A673 (cell line): ENCODE data around the gene ADGRA1. TPM values are rescaled to one million over a fixed set of nuclear protein-coding genes. Genes with fewer than 3 reads are reported as not detected.

Experiments used
- BruUV-seq: library from RNA; stranded (reverse); fragments of 400-500 nt; replicated peaks from 2 replicates; lab custom pipeline; 2021; lab: Mats Ljungman, UMichigan
- CTCF ChIA-PET: fragments of 300-600 bp; sonication (Branson Sonifier 250); formaldehyde crosslinking; loops from one replicate; lab custom pipeline; 2022; ENCODE audit warnings: antibody characterized with exemption; lab: Charles Lee
- POLR2A ChIA-PET: fragments of 300-600 bp; sonication (Branson Sonifier 250); formaldehyde crosslinking; loops from one replicate; lab custom pipeline; 2022; ENCODE audit warnings: antibody characterized with exemption; ENCODE audit not compliant: low non-redundant PET; lab: Charles Lee
- DNase-seq: peaks from one replicate; pipeline ENCODE4 v3.0.0-alpha.2; 2015; ENCODE audit warnings: low spot score
- H3K27ac ChIP-seq: fragments of 200-600 bp; sonication (generic); 2 replicates; pipeline ENCODE4 v1.5.1; 2016; ENCODE audit warnings: mixed run types, low read depth, mild to moderate bottlenecking, mixed read lengths, antibody characterized with exemption, low read length; ENCODE audit not compliant: poor library complexity, severe bottlenecking
- H3K27me3 ChIP-seq: fragments of 200-600 bp; sonication (generic); replicated peaks from 2 replicates; pipeline ENCODE4 v1.6.1; 2017; ENCODE audit warnings: mixed run types, low read depth, mild to moderate bottlenecking, mixed read lengths, antibody characterized with exemption, low read length; ENCODE audit not compliant: insufficient read depth, poor library complexity
- H3K36me3 ChIP-seq: fragments of 200-600 bp; sonication (generic); 2 replicates; pipeline ENCODE4 v1.6.1; 2016; ENCODE audit warnings: mixed run types, mild to moderate bottlenecking, mixed read lengths, antibody characterized with exemption, low read length; ENCODE audit not compliant: insufficient read depth, poor library complexity, severe bottlenecking
- H3K4me1 ChIP-seq: fragments of 200-600 bp; sonication (generic); 2 replicates; pipeline ENCODE4 v1.6.1; 2017; ENCODE audit warnings: mixed run types, mild to moderate bottlenecking, mixed read lengths, antibody characterized with exemption, low read length; ENCODE audit not compliant: insufficient read depth, poor library complexity, severe bottlenecking
- H3K4me3 ChIP-seq: fragments of 200-600 bp; sonication (generic); 2 replicates; pipeline ENCODE4 v1.5.1; 2016; ENCODE audit warnings: low read depth, mixed run types, mild to moderate bottlenecking, mixed read lengths, low read length; ENCODE audit not compliant: poor library complexity, severe bottlenecking
- H3K9me3 ChIP-seq: fragments of 200-600 bp; sonication (generic); 2 replicates; pipeline ENCODE4 v1.6.1; 2016; ENCODE audit warnings: mixed run types, low read depth, mild to moderate bottlenecking, mixed read lengths, antibody characterized with exemption, low read length; ENCODE audit not compliant: poor library complexity, severe bottlenecking
- EZH2 ChIP-seq: fragments of 200-600 bp; sonication (generic); IDR thresholded peaks from 2 replicates; pipeline ENCODE4 v1.6.1; 2017; ENCODE audit warnings: borderline replicate concordance, low read depth, mild to moderate bottlenecking, mixed read lengths, antibody characterized with exemption, low read length; ENCODE audit not compliant: poor library complexity, severe bottlenecking
- intact Hi-C: fragments of 100-400 bp; cut with micrococcal nuclease; formaldehyde crosslinking; loops from one replicate; pipeline ENCODE4 v1.10.0; 2022; ENCODE audit not compliant: unreplicated experiment
- total RNA-seq: library from RNA; stranded (reverse); gene quantifications from 2 replicates; pipeline ENCODE4 v1.2.3, GENCODE V29; 2021
- TF ChIP-seq, protein P1 (sequence below): fragments of 300-800, 200-600 bp; sonication (generic); conservative IDR thresholded peaks from 2 replicates; pipeline ENCODE4 v1.5.1; 2017; ENCODE audit warnings: low read depth, mild to moderate bottlenecking, antibody characterized with exemption, low read length, moderate library complexity, mixed read lengths

The ADGRA1 gene
- total RNA-seq, 1 experiment from 2014 or later = 0.82 TPM

DNA sequence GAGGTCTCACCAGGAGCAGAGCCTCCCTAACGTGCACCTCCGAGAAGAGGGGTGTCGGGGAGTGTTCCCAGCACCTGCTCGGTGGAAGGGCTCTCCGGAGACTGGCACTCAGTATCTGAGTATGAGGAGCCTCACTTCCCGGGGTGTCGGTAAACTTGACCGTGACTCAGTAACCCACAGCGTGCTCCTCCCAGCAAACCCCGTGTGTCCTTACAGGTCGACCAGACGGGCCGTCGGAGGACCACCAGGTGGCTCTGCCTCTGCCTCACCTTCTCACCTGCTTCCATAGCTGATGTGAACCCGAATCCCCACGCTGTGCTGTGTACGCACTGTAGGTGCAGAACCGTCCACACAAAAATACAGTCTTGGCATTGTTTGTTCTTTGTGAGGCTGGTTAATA, 43.3 kb downstream of the ADGRA1 start:
- DNase-seq = no peak
- Histone ChIP-seq H3K4me3 (no peak overlapping the region), H3K4me1 (no peaks in the 10 kb centered on the region), H3K9me3 (no peaks in the 10 kb centered on the region), H3K36me3 (no peaks in the 10 kb centered on the region), H3K27ac (no peak overlapping the region), H3K27me3 (no peaks in the 10 kb centered on the region)
- intact Hi-C loops = no loop called here
- ChIA-PET CTCF (no interaction called here), POLR2A (no interaction called here)
- TF ChIP-seq EZH2 = no peak
- TF ChIP-seq, protein P1, sequence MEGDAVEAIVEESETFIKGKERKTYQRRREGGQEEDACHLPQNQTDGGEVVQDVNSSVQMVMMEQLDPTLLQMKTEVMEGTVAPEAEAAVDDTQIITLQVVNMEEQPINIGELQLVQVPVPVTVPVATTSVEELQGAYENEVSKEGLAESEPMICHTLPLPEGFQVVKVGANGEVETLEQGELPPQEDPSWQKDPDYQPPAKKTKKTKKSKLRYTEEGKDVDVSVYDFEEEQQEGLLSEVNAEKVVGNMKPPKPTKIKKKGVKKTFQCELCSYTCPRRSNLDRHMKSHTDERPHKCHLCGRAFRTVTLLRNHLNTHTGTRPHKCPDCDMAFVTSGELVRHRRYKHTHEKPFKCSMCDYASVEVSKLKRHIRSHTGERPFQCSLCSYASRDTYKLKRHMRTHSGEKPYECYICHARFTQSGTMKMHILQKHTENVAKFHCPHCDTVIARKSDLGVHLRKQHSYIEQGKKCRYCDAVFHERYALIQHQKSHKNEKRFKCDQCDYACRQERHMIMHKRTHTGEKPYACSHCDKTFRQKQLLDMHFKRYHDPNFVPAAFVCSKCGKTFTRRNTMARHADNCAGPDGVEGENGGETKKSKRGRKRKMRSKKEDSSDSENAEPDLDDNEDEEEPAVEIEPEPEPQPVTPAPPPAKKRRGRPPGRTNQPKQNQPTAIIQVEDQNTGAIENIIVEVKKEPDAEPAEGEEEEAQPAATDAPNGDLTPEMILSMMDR = no peak
- BruUV-seq = no TSS peak

DNA sequence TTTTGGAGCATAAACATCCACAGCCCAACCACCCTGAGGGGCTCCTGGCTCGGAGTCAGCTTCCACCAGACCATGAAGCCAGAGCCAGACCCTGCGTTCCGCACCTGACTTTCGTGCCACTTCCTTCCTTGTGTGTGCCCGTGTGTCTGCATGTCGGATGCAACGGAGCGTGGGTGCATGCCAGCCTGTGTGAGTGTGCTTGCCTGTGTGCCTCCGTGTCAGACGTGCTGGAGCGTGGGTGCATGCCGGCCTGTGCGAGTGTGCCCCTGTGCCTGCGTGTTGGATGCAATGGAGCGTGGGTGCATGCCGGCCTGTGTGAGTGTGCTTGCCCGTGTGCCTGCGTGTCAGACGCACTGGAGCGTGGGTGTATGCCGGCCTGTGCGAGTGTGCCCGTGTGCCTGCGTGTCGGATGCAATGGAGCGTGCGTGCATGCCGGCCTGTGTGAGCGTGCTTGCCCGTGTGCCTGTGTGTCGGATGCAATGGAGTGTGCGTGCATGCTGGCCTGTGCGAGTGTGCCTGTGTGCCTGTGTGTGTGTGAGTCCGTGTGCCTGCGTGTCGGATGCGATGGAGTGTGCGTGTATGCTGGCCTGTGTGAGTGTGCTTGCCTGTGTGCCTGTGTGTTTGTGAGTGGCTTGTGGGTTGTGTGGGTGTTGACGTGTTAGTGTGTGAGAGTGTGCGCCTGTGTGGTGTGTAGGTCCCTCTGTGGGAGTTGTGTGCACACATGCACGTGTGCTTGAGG, 44.2 kb downstream of the ADGRA1 start:
- H3K9me3 ChIP-seq = no peaks in the 10 kb centered on the region
- no peaks in the 10 kb centered on the region for H3K36me3 ChIP-seq
- intact Hi-C loops = no loop called here
- ChIA-PET CTCF (no interaction called here), POLR2A (no interaction called here)
- H3K27ac ChIP-seq = no peak overlapping the region
- H3K27me3 ChIP-seq = no peaks in the 10 kb centered on the region
- TF ChIP-seq, protein P1 = no peak
- no peak for TF ChIP-seq EZH2
- no peaks in the 10 kb centered on the region for H3K4me1 ChIP-seq
- no TSS peak for BruUV-seq
- no peak overlapping the region for H3K4me3 ChIP-seq
- DNase-seq = no peak

DNA sequence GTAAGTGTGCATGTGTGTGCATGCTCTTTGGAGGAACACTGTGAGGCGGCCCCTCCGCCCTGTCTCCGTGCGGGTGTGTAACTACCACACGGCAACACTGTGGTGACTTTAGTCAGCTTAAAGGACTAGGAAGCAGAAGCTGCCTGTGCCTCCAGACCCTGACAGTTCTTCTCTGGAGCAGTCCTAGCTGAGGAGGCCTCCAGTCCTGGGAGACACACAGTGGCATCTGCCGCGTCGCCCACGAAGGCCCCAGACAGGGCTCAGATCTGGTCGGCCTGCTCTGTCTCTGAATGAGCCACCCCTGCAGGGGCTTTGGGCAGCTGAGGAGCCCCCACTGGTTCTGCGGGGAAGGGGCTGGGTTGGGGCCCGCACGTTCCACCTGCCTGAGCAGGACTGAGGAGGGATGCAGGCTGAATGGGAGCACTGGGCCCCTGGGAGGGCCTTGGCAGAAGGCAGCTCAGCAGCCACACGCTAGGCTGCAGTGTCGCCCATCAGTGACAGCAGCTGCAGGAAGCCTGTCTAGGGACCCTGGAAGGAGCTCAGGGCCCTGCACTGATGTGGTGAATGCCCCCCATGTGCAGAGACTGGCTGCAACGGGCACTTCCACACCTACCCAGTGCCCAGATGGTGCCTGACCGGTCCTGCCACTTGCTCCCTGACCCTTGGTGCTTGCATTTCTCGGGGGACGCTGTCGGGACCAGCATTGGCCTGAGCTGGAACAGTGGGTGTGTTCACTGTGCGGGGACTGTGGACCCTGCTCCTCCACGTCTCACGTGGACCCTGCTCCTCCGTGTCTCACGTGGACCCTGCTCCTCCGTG, 45.0 kb downstream of the ADGRA1 start:
- CTCF ChIA-PET = no interaction called here
- Histone ChIP-seq H3K27ac (no peak overlapping the region), H3K9me3 (no peaks in the 10 kb centered on the region), H3K4me1 (no peaks in the 10 kb centered on the region), H3K36me3 (no peaks in the 10 kb centered on the region), H3K4me3 (no peak overlapping the region), H3K27me3 (no peaks in the 10 kb centered on the region)
- intact Hi-C loops = no loop called here
- no peak for DNase-seq
- TF ChIP-seq, protein P1 = no peak
- no peak for TF ChIP-seq EZH2
- POLR2A ChIA-PET = no interaction called here
- no TSS peak for BruUV-seq
